HepG2 (cell line): Measurements from ENCODE around the gene ENDOG. TPM values are rescaled to one million over a fixed set of nuclear protein-coding genes. Genes with fewer than 3 reads are reported as not detected.
A peak's percentile ranks its signal among the peaks of the same experiment; 100 is the strongest.

Experiments
- EHMT2 ChIP-seq: fragments of 200-600 bp; sonication (generic); IDR thresholded peaks from 2 replicates; pipeline ENCODE4 v1.7.0; 2017; ENCODE audit warnings: antibody characterized with exemption, low read depth, low read length, borderline replicate concordance
- KMT2B ChIP-seq: IDR thresholded peaks from 2 replicates; pipeline ENCODE4 v1.6.1; 2016; ENCODE audit warnings: missing genetic modification reagents, missing compliant biosample characterization
- MLLT10 ChIP-seq: sonication (generic); formaldehyde crosslinking; IDR thresholded peaks from 2 replicates; pipeline ENCODE4 v1.4.0; 2020; ENCODE audit warnings: missing genetic modification reagents
- NFE2L1 ChIP-seq: sonication (generic); formaldehyde crosslinking; IDR thresholded peaks from 2 replicates; pipeline ENCODE4 v1.4.0; 2020; ENCODE audit warnings: missing genetic modification reagents, mild to moderate bottlenecking, borderline replicate concordance
- NFKBIZ ChIP-seq: IDR thresholded peaks from 2 replicates; pipeline ENCODE4 v1.6.1; 2018; ENCODE audit warnings: missing genetic modification reagents, missing compliant biosample characterization
- NR1H2 ChIP-seq: sonication (generic); formaldehyde crosslinking; IDR thresholded peaks from 2 replicates; pipeline ENCODE4 v1.8.1; 2022; ENCODE audit warnings: low read depth, missing genetic modification reagents, borderline replicate concordance
- NR3C1 ChIP-seq: sonication (generic); formaldehyde crosslinking; IDR thresholded peaks from 2 replicates; pipeline ENCODE4 v1.4.0; 2020; ENCODE audit warnings: missing genetic modification reagents
- RARA ChIP-seq: IDR thresholded peaks from 2 replicates; pipeline ENCODE4 v1.6.1; 2016; ENCODE audit warnings: missing genetic modification reagents, missing compliant biosample characterization
- SRF ChIP-seq: IDR thresholded peaks from 2 replicates; pipeline ENCODE4 v1.6.1; 2011; ENCODE audit warnings: mild to moderate bottlenecking, low read depth, low read length, moderate library complexity
- ZNF678 ChIP-seq: sonication (generic); formaldehyde crosslinking; IDR thresholded peaks from 2 replicates; pipeline ENCODE4 v1.4.0; 2020; ENCODE audit warnings: mild to moderate bottlenecking, missing genetic modification reagents
- ZNF709 ChIP-seq: sonication (generic); formaldehyde crosslinking; IDR thresholded peaks from 2 replicates; pipeline ENCODE4 v1.5.0; 2020; ENCODE audit warnings: mild to moderate bottlenecking, missing genetic modification reagents
- ZNF879 ChIP-seq: sonication (generic); formaldehyde crosslinking; IDR thresholded peaks from 2 replicates; pipeline ENCODE4 v1.8.1; 2023; ENCODE audit warnings: missing genetic modification reagents
- ZNF891 ChIP-seq: sonication (generic); formaldehyde crosslinking; IDR thresholded peaks from 2 replicates; pipeline ENCODE4 v1.5.0; 2020; ENCODE audit warnings: mild to moderate bottlenecking, missing genetic modification reagents
- ZSCAN21 ChIP-seq: sonication (generic); formaldehyde crosslinking; IDR thresholded peaks from 2 replicates; pipeline ENCODE4 v1.8.0; 2022; ENCODE audit warnings: mild to moderate bottlenecking, missing genetic modification reagents, moderate library complexity, borderline replicate concordance
- polyA plus RNA-seq, 8 experiments: library from polyadenylated mRNA; depleted of rRNA in 3 of 8; stranded (reverse) in 7 of 8; unstranded in 1 of 8; fragments of >200 nt; fragmentation: Illumina TruSeq in 4 of 8; extraction: Trizol in 4 of 8; gene quantifications; 2 replicates each; pipeline versions ENCODE4 v1.2.1 to v1.2.3, GENCODE V29; 2011 to 2016; ENCODE audit warnings: low read depth in 4 of 8, missing spikeins in 1 of 8, mixed read lengths in 1 of 8; ENCODE audit not compliant: insufficient read depth in 1 of 8
- total RNA-seq, 5 experiments: library from RNA; depleted of rRNA; stranded (reverse); fragments of >200 nt; fragmentation: Illumina TruSeq; extraction: Trizol; gene quantifications; 2 replicates each; pipeline ENCODE4 v1.2.3, GENCODE V29; 2016; ENCODE audit warnings: low read depth in 1 of 5
- TF ChIP-seq, protein P1 (sequence below): sonication (generic); formaldehyde crosslinking; IDR thresholded peaks from 2 replicates; pipeline ENCODE4 v1.4.0; 2020; ENCODE audit warnings: missing genetic modification reagents, mild to moderate bottlenecking, borderline replicate concordance
- TF ChIP-seq, protein P2 (sequence below): sonication (generic); formaldehyde crosslinking; IDR thresholded peaks from 2 replicates; pipeline ENCODE4 v1.4.0; 2020; ENCODE audit warnings: mild to moderate bottlenecking, missing genetic modification reagents, borderline replicate concordance
- TF ChIP-seq, protein P3 (sequence below): sonication (generic); formaldehyde crosslinking; IDR thresholded peaks from 2 replicates; pipeline ENCODE4 v1.4.0; 2020; ENCODE audit warnings: missing genetic modification reagents, borderline replicate concordance
- TF ChIP-seq, protein P4 (sequence below): IDR thresholded peaks from 2 replicates; pipeline ENCODE4 v1.6.1; 2016; ENCODE audit warnings: missing compliant biosample characterization, missing genetic modification reagents, borderline replicate concordance

ENDOG gene
- total and polyA plus RNA-seq, 2 of the 13 experiments (the other 11 are each of a cell fraction or from before 2014, with no cell fraction given), result 26.3 to 28.8 TPM

DNA sequence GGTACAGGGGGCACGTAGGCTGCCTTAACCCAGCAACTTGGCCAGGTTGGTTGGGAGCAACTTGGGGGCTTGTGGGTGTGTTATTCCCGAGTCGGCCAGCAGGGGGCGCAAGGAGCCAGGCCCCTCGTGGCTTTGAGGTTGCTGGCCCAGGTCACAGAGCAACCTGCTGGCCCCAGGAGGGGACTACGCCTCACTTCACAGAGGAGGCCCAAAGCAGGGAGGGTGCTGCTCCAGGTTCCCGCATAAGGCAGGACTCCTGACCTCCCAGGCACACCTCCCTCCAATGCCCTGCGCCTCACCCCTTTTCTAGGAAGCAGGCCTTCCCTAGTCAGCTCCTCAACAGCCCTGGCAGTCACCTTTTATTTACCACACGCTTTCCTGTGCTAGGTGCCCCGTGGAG is 45.3 kb downstream of the ENDOG start (continued):
- TF ChIP-seq, protein P1, sequence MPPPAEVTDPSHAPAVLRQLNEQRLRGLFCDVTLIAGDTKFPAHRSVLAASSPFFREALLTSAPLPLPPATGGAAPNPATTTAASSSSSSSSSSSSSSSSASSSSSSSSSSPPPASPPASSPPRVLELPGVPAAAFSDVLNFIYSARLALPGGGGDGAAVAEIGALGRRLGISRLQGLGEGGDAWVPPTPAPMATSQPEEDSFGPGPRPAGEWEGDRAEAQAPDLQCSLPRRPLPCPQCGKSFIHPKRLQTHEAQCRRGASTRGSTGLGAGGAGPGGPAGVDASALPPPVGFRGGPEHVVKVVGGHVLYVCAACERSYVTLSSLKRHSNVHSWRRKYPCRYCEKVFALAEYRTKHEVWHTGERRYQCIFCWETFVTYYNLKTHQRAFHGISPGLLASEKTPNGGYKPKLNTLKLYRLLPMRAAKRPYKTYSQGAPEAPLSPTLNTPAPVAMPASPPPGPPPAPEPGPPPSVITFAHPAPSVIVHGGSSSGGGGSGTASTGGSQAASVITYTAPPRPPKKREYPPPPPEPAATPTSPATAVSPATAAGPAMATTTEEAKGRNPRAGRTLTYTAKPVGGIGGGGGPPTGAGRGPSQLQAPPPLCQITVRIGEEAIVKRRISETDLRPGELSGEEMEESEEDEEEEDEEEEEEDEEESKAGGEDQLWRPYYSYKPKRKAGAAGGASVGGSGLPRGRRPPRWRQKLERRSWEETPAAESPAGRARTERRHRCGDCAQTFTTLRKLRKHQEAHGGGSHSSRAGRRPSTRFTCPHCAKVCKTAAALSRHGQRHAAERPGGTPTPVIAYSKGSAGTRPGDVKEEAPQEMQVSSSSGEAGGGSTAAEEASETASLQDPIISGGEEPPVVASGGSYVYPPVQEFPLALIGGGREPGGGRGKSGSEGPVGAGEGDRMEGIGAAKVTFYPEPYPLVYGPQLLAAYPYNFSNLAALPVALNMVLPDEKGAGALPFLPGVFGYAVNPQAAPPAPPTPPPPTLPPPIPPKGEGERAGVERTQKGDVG (CRISPR knock-in tag), result no peak
- TF ChIP-seq, protein P2, sequence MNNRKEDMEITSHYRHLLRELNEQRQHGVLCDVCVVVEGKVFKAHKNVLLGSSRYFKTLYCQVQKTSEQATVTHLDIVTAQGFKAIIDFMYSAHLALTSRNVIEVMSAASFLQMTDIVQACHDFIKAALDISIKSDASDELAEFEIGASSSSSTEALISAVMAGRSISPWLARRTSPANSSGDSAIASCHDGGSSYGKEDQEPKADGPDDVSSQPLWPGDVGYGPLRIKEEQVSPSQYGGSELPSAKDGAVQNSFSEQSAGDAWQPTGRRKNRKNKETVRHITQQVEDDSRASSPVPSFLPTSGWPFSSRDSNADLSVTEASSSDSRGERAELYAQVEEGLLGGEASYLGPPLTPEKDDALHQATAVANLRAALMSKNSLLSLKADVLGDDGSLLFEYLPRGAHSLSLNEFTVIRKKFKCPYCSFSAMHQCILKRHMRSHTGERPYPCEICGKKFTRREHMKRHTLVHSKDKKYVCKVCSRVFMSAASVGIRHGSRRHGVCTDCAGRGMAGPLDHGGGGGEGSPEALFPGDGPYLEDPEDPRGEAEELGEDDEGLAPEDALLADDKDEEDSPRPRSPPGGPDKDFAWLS (CRISPR knock-in tag), result no peak
- TF ChIP-seq ZNF678 (CRISPR knock-in tag) (no peak), ZNF709 (CRISPR knock-in tag) (no peak), EHMT2 (no peak), ZNF879 (CRISPR knock-in tag) (no peak), NFKBIZ (no peak), NR3C1 (CRISPR knock-in tag) (no peak), NR1H2 (no peak), NFE2L1 (CRISPR knock-in tag) (no peak), KMT2B (CRISPR knock-in tag) (no peak), ZSCAN21 (CRISPR knock-in tag) (no peak), RARA (CRISPR knock-in tag) (0 out of 2 replicates have a peak, but pooled peaks have one; percentile 52), SRF (no peak), MLLT10 (CRISPR knock-in tag) (no peak), ZNF891 (CRISPR knock-in tag) (no peak)
- TF ChIP-seq, protein P3, sequence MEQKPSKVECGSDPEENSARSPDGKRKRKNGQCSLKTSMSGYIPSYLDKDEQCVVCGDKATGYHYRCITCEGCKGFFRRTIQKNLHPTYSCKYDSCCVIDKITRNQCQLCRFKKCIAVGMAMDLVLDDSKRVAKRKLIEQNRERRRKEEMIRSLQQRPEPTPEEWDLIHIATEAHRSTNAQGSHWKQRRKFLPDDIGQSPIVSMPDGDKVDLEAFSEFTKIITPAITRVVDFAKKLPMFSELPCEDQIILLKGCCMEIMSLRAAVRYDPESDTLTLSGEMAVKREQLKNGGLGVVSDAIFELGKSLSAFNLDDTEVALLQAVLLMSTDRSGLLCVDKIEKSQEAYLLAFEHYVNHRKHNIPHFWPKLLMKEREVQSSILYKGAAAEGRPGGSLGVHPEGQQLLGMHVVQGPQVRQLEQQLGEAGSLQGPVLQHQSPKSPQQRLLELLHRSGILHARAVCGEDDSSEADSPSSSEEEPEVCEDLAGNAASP (CRISPR knock-in tag), result 0 out of 2 replicates have a peak, but pooled peaks have one; percentile 18
- TF ChIP-seq, protein P4, sequence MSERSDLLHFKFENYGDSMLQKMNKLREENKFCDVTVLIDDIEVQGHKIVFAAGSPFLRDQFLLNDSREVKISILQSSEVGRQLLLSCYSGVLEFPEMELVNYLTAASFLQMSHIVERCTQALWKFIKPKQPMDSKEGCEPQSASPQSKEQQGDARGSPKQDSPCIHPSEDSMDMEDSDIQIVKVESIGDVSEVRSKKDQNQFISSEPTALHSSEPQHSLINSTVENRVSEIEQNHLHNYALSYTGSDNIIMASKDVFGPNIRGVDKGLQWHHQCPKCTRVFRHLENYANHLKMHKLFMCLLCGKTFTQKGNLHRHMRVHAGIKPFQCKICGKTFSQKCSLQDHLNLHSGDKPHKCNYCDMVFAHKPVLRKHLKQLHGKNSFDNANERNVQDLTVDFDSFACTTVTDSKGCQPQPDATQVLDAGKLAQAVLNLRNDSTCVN (CRISPR knock-in tag), result no peak
